Measurements from ENCODE around the gene C1QC. TPM values are rescaled to one million over a fixed set of nuclear protein-coding genes. Genes with fewer than 3 reads are reported as not detected.

The C1QC gene
- total and polyA plus RNA-seq, 2 of the 8 experiments (the other 6 are each of a cell fraction or from before 2014, with no cell fraction given) = not detected

- Histone ChIP-seq H2BK20ac (ENCODE audit: low read length) (no peak within 1 kb of the TSS; the same call in 1 of the 2 replicates), H4K20me1 (replicated peaks in 1 of 2; ENCODE audit: control insufficient read depth in 1 of 2, insufficient read depth in 2 of 2, low read length in 2 of 2) (no peaks in the 10 kb centered on the region), H3K56ac (replicated peaks; ENCODE audit: insufficient read length, low read depth, low read length) (no peak within 1 kb of the TSS), H3K4me3 (ENCODE audit: extremely low read depth in 1 of 4, insufficient read depth in 2 of 4, low read depth in 3 of 4, low read length in 4 of 4) (no peak within 1 kb of the TSS; a peak in 1 of 8 replicates), H3K27ac (ENCODE audit: low read depth, low read length) (no peak within 1 kb of the TSS), H3K36me3 (ENCODE audit: control insufficient read depth in 2 of 4, insufficient read depth in 4 of 4, low read length in 3 of 4) (no peaks in the 10 kb centered on the region), H3K9ac (replicated peaks in 1 of 4; ENCODE audit: extremely low read depth in 1 of 4, low read depth in 3 of 4, low read length in 3 of 4) (no peak within 1 kb of the TSS; a peak in 1 of 7 replicates), H3K23me2 (ENCODE audit: low read depth, low read length) (no peaks in the 10 kb centered on the region), H3K18ac (ENCODE audit: extremely low read depth, low read length) (peak within 1 kb of the TSS; percentile 48), H2BK120ac (replicated peaks; ENCODE audit: low read depth, low read length) (no peak within 1 kb of the TSS), H4K5ac (ENCODE audit: insufficient read length, low read depth, low read length) (no peak within 1 kb of the TSS), H4K91ac (replicated peaks; ENCODE audit: insufficient read length, low read length) (peak within 1 kb of the TSS; percentile 32), H3K27me3 (replicated peaks in 1 of 4; ENCODE audit: control insufficient read depth in 3 of 4, extremely low read depth in 1 of 4, insufficient read depth in 3 of 4, low read length in 3 of 4) (no peaks in the 10 kb centered on the region), H2AK5ac (ENCODE audit: low read depth, low read length) (no peak within 1 kb of the TSS), H4K8ac (ENCODE audit: extremely low read depth, insufficient read depth, low read length) (no peak within 1 kb of the TSS), H3K14ac (ENCODE audit: insufficient read length) (no peak within 1 kb of the TSS), H3K4me2 (ENCODE audit: insufficient read depth in 1 of 2, low read depth in 2 of 2, low read length in 2 of 2) (no peak within 1 kb of the TSS), H2AFZ (ENCODE audit: low read length) (no peak within 1 kb of the TSS), H3K4ac (replicated peaks; ENCODE audit: insufficient read length, low read depth, low read length) (peak within 1 kb of the TSS; percentile 46), H2BK15ac (ENCODE audit: low read length) (no peak within 1 kb of the TSS), H3K79me2 (ENCODE audit: control insufficient read depth in 1 of 2, insufficient read depth in 2 of 2, low read length in 2 of 2) (no peaks in the 10 kb centered on the region), H3K79me1 (ENCODE audit: low read depth, low read length) (no peaks in the 10 kb centered on the region), H3K4me1 (replicated peaks in 1 of 4; ENCODE audit: control insufficient read depth in 3 of 4, insufficient read depth in 4 of 4, low read length in 3 of 4) (peaks cover 0 to 6% (median 4%) of the 10 kb centered on the region in 4 experiments; a peak in 4 of 7 replicates), H3K23ac (ENCODE audit: insufficient read length) (no peak within 1 kb of the TSS), H3K9me3 (ENCODE audit: insufficient read depth in 2 of 2, low read depth in 1 of 2, low read length in 1 of 2) (peaks cover 6 to 8% of the 10 kb centered on the region in 2 experiments; a peak in 2 of 4 replicates), H2BK12ac (ENCODE audit: low read depth, low read length) (no peak within 1 kb of the TSS), H2BK5ac (ENCODE audit: low read depth, low read length) (no peak within 1 kb of the TSS)
- TF ChIP-seq EGR1 (IDR thresholded peaks at IDR 0.05; ENCODE audit: borderline replicate concordance, low read depth, low read length) = no peak
- no peak for TF ChIP-seq GABPA (IDR thresholded peaks at IDR 0.05; ENCODE audit: borderline replicate concordance, insufficient read depth, low read length)
- no peak for TF ChIP-seq SUZ12 (IDR thresholded peaks at IDR 0.05; ENCODE audit: low read length)
- TF ChIP-seq CTCF (IDR thresholded peaks at IDR 0.05; ENCODE audit: control extremely low read depth in 1 of 3, insufficient read depth in 1 of 3, low read depth in 1 of 3, low read length in 3 of 3) = no peak
- TF ChIP-seq JUN (IDR thresholded peaks at IDR 0.05; ENCODE audit: low read depth, low read length) = no peak
- TF ChIP-seq MAFK (IDR thresholded peaks at IDR 0.05; ENCODE audit: low read depth, low read length) = no peak
- no peak for TF ChIP-seq SP4 (IDR thresholded peaks at IDR 0.05; ENCODE audit: low read length)
- TF ChIP-seq SIN3A (conservative IDR thresholded peaks at IDR 0.05 in 1 of 2, IDR thresholded peaks at IDR 0.05 in 1 of 2; ENCODE audit: low read depth in 1 of 2, low read length in 2 of 2) = no peak
- no peak for FAIRE-seq
- no peak for DNase-seq (ENCODE audit: low read depth in 1 of 2, low spot score in 2 of 2)
- ChIA-PET CTCF (ENCODE audit: partially characterized antibody) (interaction anchor here (0.5 to 3.5 kb wide), 8 partner anchors 10 to 371 kb away, joined by 3 to 16 read pairs (median 4); no protein-coding TSS in a partner anchor), POLR2A (ENCODE audit: partially characterized antibody) (interaction anchor here (1.5 kb wide), 1 partner anchor 109 kb away, joined by 4 read pairs; no protein-coding TSS in a partner anchor)
- 93% methylated on average over 5 of the region's 5 CpGs; no CpG with 5 or more reads in 1 of the 2 experiments for WGBS, 2 experiments (ENCODE audit: extremely low coverage in 1 of 2, insufficient coverage in 1 of 2, insufficient read length in 1 of 2, insufficient replicate concordance in 2 of 2, low coverage in 1 of 2, low lambda C conversion rate in 2 of 2, missing lambda C conversion rate in 1 of 2)
Measured at GRCh38 chr1:22636353-22636752, 7.1 kb upstream of the C1QC start, which contains the start of gene C1QA. TSS of gene C1QA (plus strand) at chr1:22636628. CDS start at chr1:22637617, 989 bp downstream.

All from H1 (cell line).